ENCODE results near the gene UGGT2. TPM values are rescaled to one million over a fixed set of nuclear protein-coding genes. Genes with fewer than 3 reads are reported as not detected.

UGGT2 gene
- total and polyA plus RNA-seq, 2 of the 13 experiments (the other 11 are each of a cell fraction or from before 2014, with no cell fraction given): 13.2 to 27.1 TPM

- CTCF ChIA-PET (ENCODE audit: low intra/inter-chr PET ratio, low total read pairs): no interaction called here
- H3K27ac ChIP-seq (ENCODE audit: extremely low read length, insufficient read depth, low read length): no peak overlapping the region
- H3K4me1 ChIP-seq (ENCODE audit: insufficient read depth, low read length): no peaks in the 10 kb centered on the region
- H4K20me1 ChIP-seq (ENCODE audit: insufficient read depth, low read length): no peaks in the 10 kb centered on the region
- no peaks in the 10 kb centered on the region; a peak in 1 of 5 replicates for H3K27me3 ChIP-seq (ENCODE audit: control insufficient read depth in 1 of 2, insufficient read depth in 2 of 2, low read length in 2 of 2)
- peaks cover 0 to 4% of the 10 kb centered on the region in 2 experiments; a peak in 1 of 5 replicates for H3K36me3 ChIP-seq (replicated peaks in 1 of 2; ENCODE audit: control insufficient read depth in 1 of 2, insufficient read depth in 2 of 2, low read length in 2 of 2)
- H2AFZ ChIP-seq (ENCODE audit: low read length): no peak overlapping the region
- POLR2A ChIA-PET: no interaction called here
- no peak for TF ChIP-seq GMEB2 (CRISPR knock-in tag; IDR thresholded peaks at IDR 0.05; ENCODE audit: low read depth)
- TF ChIP-seq ZZZ3 (CRISPR knock-in tag; IDR thresholded peaks at IDR 0.05; ENCODE audit: borderline replicate concordance): no peak
- no peak for TF ChIP-seq ZNF331 (CRISPR knock-in tag; IDR thresholded peaks at IDR 0.05)
- H3K4me3 ChIP-seq (replicated peaks in 1 of 3; ENCODE audit: insufficient read depth in 1 of 3, low read depth in 2 of 3, low read length in 3 of 3): no peak overlapping the region
- no peak overlapping the region for H3K4me2 ChIP-seq (ENCODE audit: low read depth, low read length)
- in situ Hi-C loops (cut with HindIII; ENCODE audit: extremely low pct_ligation_motif_present, low pct_unique_long_range_greater_than_20kb): loop anchor here (25.0 kb wide), 1 partner anchor 960 kb away; no protein-coding TSS in a partner anchor
- no peak overlapping the region for H3K9ac ChIP-seq (ENCODE audit: insufficient read depth, low read depth, low read length)
- no TSS peak for BruUV-seq (replicated peaks)
- no peak for DNase-seq (ENCODE audit: low spot score)
- no peak for FAIRE-seq
- peaks cover 6% of the 10 kb centered on the region; the same call in 1 of the 2 replicates for H3K9me3 ChIP-seq (ENCODE audit: low read length)
- intact Hi-C loops (cut with micrococcal nuclease; ENCODE audit: unreplicated experiment): no loop called here
- ATAC-seq: no peak
- no peaks in the 10 kb centered on the region for H3K79me2 ChIP-seq (ENCODE audit: insufficient read depth, low read length)
- WGBS (ENCODE audit: low lambda C conversion rate): 99% methylated on average over 3 of the region's 4 CpGs
These were observed 50.7 kb downstream of the UGGT2 start for GRCh38 chr13:96002322-96003131.

GRCh38 chr13:96000069-96000468 is 53.1 kb downstream of the UGGT2 start:
- no peaks in the 10 kb centered on the region for H4K20me1 ChIP-seq (ENCODE audit: insufficient read depth, low read length)
- CTCF ChIA-PET (ENCODE audit: low intra/inter-chr PET ratio, low total read pairs): no interaction called here
- no peak overlapping the region for H3K27ac ChIP-seq (ENCODE audit: extremely low read length, insufficient read depth, low read length)
- no peaks in the 10 kb centered on the region for H3K9me3 ChIP-seq (ENCODE audit: low read length)
- in situ Hi-C loops (cut with HindIII; ENCODE audit: extremely low pct_ligation_motif_present, low pct_unique_long_range_greater_than_20kb): loop anchor here (25.0 kb wide), 1 partner anchor 962 kb away; no protein-coding TSS in a partner anchor
- peaks cover 0 to 4% of the 10 kb centered on the region in 2 experiments; a peak in 1 of 5 replicates for H3K36me3 ChIP-seq (replicated peaks in 1 of 2; ENCODE audit: control insufficient read depth in 1 of 2, insufficient read depth in 2 of 2, low read length in 2 of 2)
- H3K79me2 ChIP-seq (ENCODE audit: insufficient read depth, low read length): no peaks in the 10 kb centered on the region
- intact Hi-C loops (cut with micrococcal nuclease; ENCODE audit: unreplicated experiment): no loop called here
- no peaks in the 10 kb centered on the region for H3K4me1 ChIP-seq (ENCODE audit: insufficient read depth, low read length)
- TF ChIP-seq ZNF430 (CRISPR knock-in tag; IDR thresholded peaks at IDR 0.05) (no peak), ARID5B (CRISPR knock-in tag; IDR thresholded peaks at IDR 0.05) (no peak), PATZ1 (CRISPR knock-in tag; IDR thresholded peaks at IDR 0.05) (no peak), TRIM24 (CRISPR knock-in tag; IDR thresholded peaks at IDR 0.05) (no peak), KLF13 (CRISPR knock-in tag; IDR thresholded peaks at IDR 0.05) (no peak), ZNF343 (CRISPR knock-in tag; IDR thresholded peaks at IDR 0.05) (no peak), SMAD3 (CRISPR knock-in tag; IDR thresholded peaks at IDR 0.05) (no peak)
- H3K4me3 ChIP-seq (replicated peaks in 1 of 3; ENCODE audit: insufficient read depth in 1 of 3, low read depth in 2 of 3, low read length in 3 of 3): no peak overlapping the region
- no peak overlapping the region for H3K4me2 ChIP-seq (ENCODE audit: low read depth, low read length)
- H3K27me3 ChIP-seq (ENCODE audit: control insufficient read depth in 1 of 2, insufficient read depth in 2 of 2, low read length in 2 of 2): no peaks in the 10 kb centered on the region
- ATAC-seq (no peak), FAIRE-seq (no peak), DNase-seq (ENCODE audit: low spot score) (no peak)
- H2AFZ ChIP-seq (ENCODE audit: low read length): no peak overlapping the region
- POLR2A ChIA-PET: no interaction called here
- no peak overlapping the region for H3K9ac ChIP-seq (ENCODE audit: insufficient read depth, low read depth, low read length)
- no TSS peak for BruUV-seq (replicated peaks)
